H9 (cell line): Measurements from ENCODE around the gene HIP1R. TPM values are rescaled to one million over a fixed set of nuclear protein-coding genes. Genes with fewer than 3 reads are reported as not detected.

ENCODE experiments used
- DNase-seq: peaks from one replicate; pipeline ENCODE4 v3.0.0-alpha.2; 2017
- H2AFZ ChIP-seq: one replicate; pipeline ENCODE4 v1.6.1; 2013; ENCODE audit warnings: mild to moderate bottlenecking, low read length, control low read depth, moderate library complexity
- H2AK5ac ChIP-seq: 2 replicates; pipeline ENCODE4 v1.6.1; 2013; ENCODE audit warnings: low read length, control low read depth, mixed read lengths; ENCODE audit not compliant: insufficient read length
- H2BK120ac ChIP-seq: one replicate; pipeline ENCODE4 v1.6.1; 2013; ENCODE audit warnings: low read depth, mild to moderate bottlenecking, low read length, control low read depth, inconsistent platforms; ENCODE audit not compliant: poor library complexity, severe bottlenecking
- H2BK12ac ChIP-seq: 2 replicates; pipeline ENCODE4 v1.6.1; 2013; ENCODE audit warnings: low read length, control low read depth, mixed read lengths, low read depth; ENCODE audit not compliant: insufficient read length
- H2BK15ac ChIP-seq: 2 replicates; pipeline ENCODE4 v1.6.1; 2013; ENCODE audit warnings: low read depth, low read length, control low read depth
- H2BK20ac ChIP-seq: one replicate; pipeline ENCODE4 v1.6.1; 2013; ENCODE audit warnings: low read depth, mild to moderate bottlenecking, low read length, control low read depth, inconsistent platforms; ENCODE audit not compliant: poor library complexity, severe bottlenecking
- H2BK5ac ChIP-seq: 2 replicates; pipeline ENCODE4 v1.6.1; 2013; ENCODE audit warnings: low read length, control low read depth, mixed read lengths; ENCODE audit not compliant: insufficient read length
- H3K14ac ChIP-seq: 2 replicates; pipeline ENCODE4 v1.6.1; 2013; ENCODE audit warnings: low read length, control low read depth; ENCODE audit not compliant: insufficient read depth
- H3K18ac ChIP-seq: 2 replicates; pipeline ENCODE4 v1.6.1; 2013; ENCODE audit warnings: low read depth, mild to moderate bottlenecking, mixed read lengths, low read length, control low read depth; ENCODE audit not compliant: insufficient read length
- H3K23ac ChIP-seq: 2 replicates; pipeline ENCODE4 v1.6.1; 2013; ENCODE audit warnings: low read length, control low read depth, mixed read lengths, low read depth; ENCODE audit not compliant: insufficient read length
- H3K23me2 ChIP-seq: 2 replicates; pipeline ENCODE4 v1.6.1; 2013; ENCODE audit warnings: low read depth, mild to moderate bottlenecking, mixed read lengths, low read length, control low read depth; ENCODE audit not compliant: insufficient read length, poor library complexity, severe bottlenecking
- H3K27ac ChIP-seq: 2 replicates; pipeline ENCODE4 v1.5.1; 2013; ENCODE audit warnings: low read length, control low read depth, mixed read lengths, low read depth; ENCODE audit not compliant: insufficient read length
- H3K27me3 ChIP-seq: 2 replicates; pipeline ENCODE4 v1.6.1; 2013; ENCODE audit warnings: low read length, control low read depth, inconsistent platforms; ENCODE audit not compliant: insufficient read depth
- H3K4ac ChIP-seq: 2 replicates; pipeline ENCODE4 v1.6.1; 2013; ENCODE audit warnings: low read depth, mild to moderate bottlenecking, control low read depth, inconsistent platforms, low read length, moderate library complexity
- H3K4me1 ChIP-seq: 2 replicates; pipeline ENCODE4 v1.6.1; 2013; ENCODE audit warnings: low read length, control low read depth, inconsistent platforms; ENCODE audit not compliant: insufficient read depth
- H3K4me2 ChIP-seq: 2 replicates; pipeline ENCODE4 v1.6.1; 2013; ENCODE audit warnings: low read length, control low read depth, mixed read lengths; ENCODE audit not compliant: insufficient read length, insufficient read depth
- H3K56ac ChIP-seq: 2 replicates; pipeline ENCODE4 v1.6.1; 2013; ENCODE audit warnings: low read depth, mild to moderate bottlenecking, mixed read lengths, low read length, control low read depth; ENCODE audit not compliant: insufficient read length
- H3K79me1 ChIP-seq: 2 replicates; pipeline ENCODE4 v1.6.1; 2013; ENCODE audit warnings: low read depth, mild to moderate bottlenecking, moderate library complexity, low read length, control low read depth, inconsistent platforms; ENCODE audit not compliant: insufficient read depth, poor library complexity, severe bottlenecking
- H3K79me2 ChIP-seq: 2 replicates; pipeline ENCODE4 v1.6.1; 2013; ENCODE audit warnings: low read length, control low read depth, inconsistent platforms; ENCODE audit not compliant: insufficient read depth
- H3K9ac ChIP-seq: 2 replicates; pipeline ENCODE4 v1.6.1; 2013; ENCODE audit warnings: low read length, control low read depth, mixed read lengths; ENCODE audit not compliant: insufficient read length; ENCODE audit errors: extremely low read depth
- H3K9me3 ChIP-seq: one replicate; pipeline ENCODE4 v1.6.1; 2013; ENCODE audit warnings: low read depth, low read length, inconsistent platforms; ENCODE audit not compliant: control insufficient read depth
- H3T11ph ChIP-seq: one replicate; pipeline ENCODE4 v1.6.1; 2013; ENCODE audit warnings: mild to moderate bottlenecking, low read length, control low read depth, inconsistent platforms
- H4K20me1 ChIP-seq: one replicate; pipeline ENCODE4 v1.6.1; 2013; ENCODE audit not compliant: control insufficient read depth, insufficient read length, insufficient read depth
- H4K5ac ChIP-seq: 2 replicates; pipeline ENCODE4 v1.6.1; 2013; ENCODE audit warnings: low read depth, mild to moderate bottlenecking, mixed read lengths, low read length, control low read depth; ENCODE audit not compliant: insufficient read length
- H4K8ac ChIP-seq: replicated peaks from 2 replicates; pipeline ENCODE4 v1.6.1; 2013; ENCODE audit warnings: low read length, control low read depth, mixed read lengths, low read depth; ENCODE audit not compliant: insufficient read length
- H4K91ac ChIP-seq: 2 replicates; pipeline ENCODE4 v1.6.1; 2013; ENCODE audit warnings: low read depth, mild to moderate bottlenecking, moderate library complexity, mixed read lengths, low read length, control low read depth; ENCODE audit not compliant: insufficient read length
- H3K27ac Mint-ChIP-seq, 3 experiments: 2 replicates in 2 of 3; 3 replicates in 1 of 3; pipeline ENCODE4 v1.8.0; 2020 to 2021; ENCODE audit warnings: mixed read lengths in 3 of 3, mild to moderate bottlenecking in 1 of 3, moderate library complexity in 1 of 3
- H3K27me3 Mint-ChIP-seq: 2 replicates; pipeline ENCODE4 v1.8.0; 2021; ENCODE audit warnings: low read depth, mild to moderate bottlenecking, moderate library complexity, mixed read lengths
- H3K36me3 Mint-ChIP-seq, 3 experiments: 2 replicates in 2 of 3; 3 replicates in 1 of 3; pipeline ENCODE4 v1.8.0; 2020 to 2021; ENCODE audit warnings: low read depth in 3 of 3, mixed read lengths in 3 of 3; ENCODE audit not compliant: insufficient read depth in 1 of 3
- H3K4me1 Mint-ChIP-seq, 2 experiments: 2 replicates each; pipeline ENCODE4 v1.8.0; 2020; ENCODE audit warnings: mixed read lengths in 2 of 2
- H3K4me3 Mint-ChIP-seq, 2 experiments: 2 replicates in 1 of 2; 3 replicates in 1 of 2; pipeline ENCODE4 v1.8.0; 2020 to 2021; ENCODE audit warnings: mild to moderate bottlenecking in 2 of 2, mixed read lengths in 2 of 2, moderate library complexity in 1 of 2
- H3K9me3 Mint-ChIP-seq, 2 experiments: 2 replicates in 1 of 2; 3 replicates in 1 of 2; pipeline ENCODE4 v1.8.0; 2020; ENCODE audit warnings: mild to moderate bottlenecking in 2 of 2, mixed read lengths in 2 of 2, moderate library complexity in 1 of 2
- CTCF ChIP-seq: fragments of 200-600 bp; sonication (generic); conservative IDR thresholded peaks from 3 replicates; pipeline ENCODE4 v1.8.0; 2021; ENCODE audit warnings: antibody characterized with exemption, mild to moderate bottlenecking
- WGBS: extraction: QIAGEN DNeasy Blood & Tissue Kit; methylation state at CpG from one replicate; pipeline ENCODE4 v1.1.7; 2013; ENCODE audit warnings: missing lambda C conversion rate, low lambda C conversion rate, mixed read lengths; ENCODE audit not compliant: insufficient read length; ENCODE audit errors: extremely low coverage; 5-methylcytosine and 5-hydroxymethylcytosine counted together
- total RNA-seq: library from RNA; stranded (reverse); gene quantifications from 2 replicates; pipeline ENCODE4 v1.2.1, GENCODE V29; 2021

HIP1R gene
- total RNA-seq, 1 experiment from 2014 or later, result 17.4 TPM

- peaks cover 0 to 2% of the 10 kb centered on the region in 2 experiments; a peak in 1 of 4 replicates for H3K4me1 Mint-ChIP-seq
- H2BK20ac ChIP-seq, result no peak overlapping the region
- H3K4me1 ChIP-seq, result no peaks in the 10 kb centered on the region
- no peak overlapping the region for H3K4me3 Mint-ChIP-seq
- DNase-seq, result no peak
- H2AK5ac ChIP-seq, result no peak overlapping the region
- H3K56ac ChIP-seq, result no peak overlapping the region
- no peak overlapping the region for H3K23ac ChIP-seq
- no peak overlapping the region for H4K91ac ChIP-seq
- H3K18ac ChIP-seq, result no peak overlapping the region
- H3K9ac ChIP-seq, result no peak overlapping the region
- H3K9me3 Mint-ChIP-seq, result no peaks in the 10 kb centered on the region
- no peaks in the 10 kb centered on the region for H3K23me2 ChIP-seq
- H3K14ac ChIP-seq, result no peak overlapping the region
- WGBS, result no CpG with 5 or more reads among the region's 5 CpGs
- H3K27me3 ChIP-seq, result no peaks in the 10 kb centered on the region
- no peak overlapping the region for H2BK120ac ChIP-seq
- no peak overlapping the region for H2BK5ac ChIP-seq
- peaks cover under 1 to 6% (median 5%) of the 10 kb centered on the region in 3 experiments; a peak in 5 of 7 replicates for H3K36me3 Mint-ChIP-seq
- no peak overlapping the region for H3T11ph ChIP-seq
- no peak overlapping the region for H3K27ac Mint-ChIP-seq
- no peak overlapping the region for H2BK12ac ChIP-seq
- H2BK15ac ChIP-seq, result no peak overlapping the region
- H3K27ac ChIP-seq, result no peak overlapping the region
- no peaks in the 10 kb centered on the region for H3K79me1 ChIP-seq
- H4K8ac ChIP-seq, result no peak overlapping the region
- no peak overlapping the region for H4K5ac ChIP-seq
- no peaks in the 10 kb centered on the region for H4K20me1 ChIP-seq
- no peaks in the 10 kb centered on the region for H3K79me2 ChIP-seq
- H3K4ac ChIP-seq, result no peak overlapping the region
- TF ChIP-seq CTCF, result no peak
- H3K27me3 Mint-ChIP-seq, result peaks cover 46% of the 10 kb centered on the region
- H2AFZ ChIP-seq, result no peak overlapping the region
- no peak overlapping the region for H3K4me2 ChIP-seq
- no peaks in the 10 kb centered on the region for H3K9me3 ChIP-seq
Observed at GRCh38 chr12:122861587-122861970, 26.3 kb downstream of the HIP1R start.
